Natural killer cell treated with Interleukin-12 subunit alpha and Interleukin-12 subunit beta and Interleukin-15 and Interleukin-18, amount 100 ng/mL, for 72 hours (primary cell): Measurements from ENCODE around the gene SPTBN5. TPM values are rescaled to one million over a fixed set of nuclear protein-coding genes. Genes with fewer than 3 reads are reported as not detected.

Source experiments
- ATAC-seq, 2 donors: fragments of 150-1000 bp; cut with Tn5 transposase in 1 of 2; sonication (Bioruptor Pico), chemical (Tn5 transposase) in 1 of 2; 2 replicates each; pipeline ENCODE4 v1.10.0; 2021
- DNase-seq: peaks from one replicate; pipeline ENCODE4 v3.0.0; 2022; ENCODE audit warnings: low spot score
- H3K27ac Mint-ChIP-seq, 2 donors: 1 replicate in 1 of 2; 2 replicates in 1 of 2; pipeline ENCODE4 v1.8.0; 2022; ENCODE audit warnings: mixed read lengths in 2 of 2, mild to moderate bottlenecking in 1 of 2, moderate library complexity in 1 of 2
- H3K27me3 Mint-ChIP-seq, 2 donors: 1 replicate in 1 of 2; 2 replicates in 1 of 2; pipeline ENCODE4 v1.8.0; 2022; ENCODE audit warnings: mixed read lengths in 2 of 2
- H3K36me3 Mint-ChIP-seq: one replicate; pipeline ENCODE4 v1.8.0; 2022; ENCODE audit warnings: mixed read lengths
- H3K4me1 Mint-ChIP-seq, 2 donors: 1 replicate in 1 of 2; 2 replicates in 1 of 2; pipeline ENCODE4 v1.8.0; 2022; ENCODE audit warnings: low read depth in 2 of 2, mixed read lengths in 2 of 2, mild to moderate bottlenecking in 1 of 2
- H3K4me3 Mint-ChIP-seq: one replicate; pipeline ENCODE4 v1.8.0; 2022; ENCODE audit warnings: mixed read lengths
- H3K9me3 Mint-ChIP-seq: 2 replicates; pipeline ENCODE4 v1.8.0; 2022; ENCODE audit warnings: mixed read lengths
- total RNA-seq, 2 donors: library from RNA; stranded (reverse); gene quantifications; one replicate each; pipeline ENCODE4 v1.2.3, GENCODE V29; 2022

The SPTBN5 gene
- total RNA-seq, 2 donors from 2014 or later: 1.1 to 2.4 TPM

GRCh38 chr15:41892621-41893421 is 1.0 kb downstream of the SPTBN5 start:
- Mint-ChIP-seq H3K4me3 (no peak overlapping the region), H3K27me3 (no peaks in the 10 kb centered on the region), H3K36me3 (no peaks in the 10 kb centered on the region), H3K4me1 (peaks cover 24% of the 10 kb centered on the region in 2 donors), H3K9me3 (no peaks in the 10 kb centered on the region), H3K27ac (peak overlapping the region in 1 of 2 donors; percentile 57)
- DNase-seq (no peak), ATAC-seq (no peak)

GRCh38 chr15:41891946-41892345 is 1.9 kb downstream of the SPTBN5 start:
- Mint-ChIP-seq H3K36me3 (no peaks in the 10 kb centered on the region), H3K9me3 (no peaks in the 10 kb centered on the region), H3K4me3 (no peak overlapping the region), H3K27me3 (no peaks in the 10 kb centered on the region), H3K4me1 (peaks cover 24 to 27% of the 10 kb centered on the region in 2 donors), H3K27ac (peak overlapping the region in 1 of 2 donors; percentile 57)
- no peak for DNase-seq
- no peak for ATAC-seq

DNA sequence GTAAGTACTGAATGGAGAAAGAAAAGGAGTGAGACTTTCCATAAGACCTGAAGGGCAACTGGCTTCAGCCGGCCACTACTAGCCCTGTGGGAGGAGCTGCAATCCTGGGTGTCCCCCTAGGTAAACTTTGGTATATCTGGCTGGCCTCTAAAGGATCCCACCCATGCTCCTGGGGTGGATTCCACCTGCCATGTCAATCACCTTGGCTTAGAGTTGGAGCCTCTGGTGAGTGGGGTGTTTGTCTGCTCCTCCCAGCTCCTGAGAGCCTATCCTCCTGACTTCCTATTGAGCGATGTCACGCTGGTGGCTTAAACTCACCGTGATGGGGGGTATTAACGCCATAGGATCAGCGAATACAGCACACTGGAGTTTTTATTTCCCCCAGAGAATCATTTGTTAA is 2.6 kb downstream of the SPTBN5 start:
- no peak overlapping the region for H3K27ac Mint-ChIP-seq
- DNase-seq: no peak
- peaks cover 24 to 27% of the 10 kb centered on the region in 2 donors for H3K4me1 Mint-ChIP-seq
- no peak overlapping the region for H3K4me3 Mint-ChIP-seq
- no peaks in the 10 kb centered on the region for H3K27me3 Mint-ChIP-seq
- H3K9me3 Mint-ChIP-seq: no peaks in the 10 kb centered on the region
- no peak for ATAC-seq
- H3K36me3 Mint-ChIP-seq: no peaks in the 10 kb centered on the region

GRCh38 chr15:41890050-41890690 is 3.7 kb downstream of the SPTBN5 start:
- no peak for ATAC-seq
- Mint-ChIP-seq H3K36me3 (no peaks in the 10 kb centered on the region), H3K4me1 (peaks cover 19 to 23% of the 10 kb centered on the region in 2 donors), H3K27ac (no peak overlapping the region), H3K27me3 (no peaks in the 10 kb centered on the region), H3K9me3 (no peaks in the 10 kb centered on the region), H3K4me3 (no peak overlapping the region)
- no peak for DNase-seq

DNA sequence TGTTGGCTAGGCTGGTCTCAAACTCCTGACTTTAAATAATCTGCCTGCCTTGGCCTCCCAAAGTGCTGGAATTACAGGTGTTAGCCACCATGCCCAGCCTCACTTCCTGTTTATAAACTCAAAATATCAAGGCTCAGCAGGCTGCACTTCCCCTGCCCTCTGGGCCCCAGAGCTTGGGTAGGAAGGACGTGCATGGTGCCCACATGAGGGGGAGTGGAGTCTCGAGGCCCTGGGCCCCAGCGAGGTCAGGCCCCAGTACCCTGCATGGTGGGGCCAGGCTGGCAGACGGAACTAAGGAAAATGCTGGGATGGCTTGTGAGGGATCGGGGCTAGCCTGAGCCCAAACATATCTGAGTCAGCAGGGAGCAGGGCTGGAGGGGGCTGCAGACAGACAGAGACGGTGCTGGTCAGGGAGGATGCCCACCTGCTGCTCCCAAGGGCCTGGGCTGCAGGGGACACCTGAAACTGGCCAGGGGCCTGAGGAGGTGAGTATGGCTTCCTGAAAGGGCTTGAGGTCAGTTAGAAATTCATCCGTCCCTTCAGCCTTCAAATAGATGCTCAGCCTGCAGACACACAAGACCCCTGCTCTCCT is 5.1 kb downstream of the SPTBN5 start:
- peaks cover 12 to 19% of the 10 kb centered on the region in 2 donors for H3K4me1 Mint-ChIP-seq
- H3K27me3 Mint-ChIP-seq: no peaks in the 10 kb centered on the region
- no peak overlapping the region for H3K4me3 Mint-ChIP-seq
- no peaks in the 10 kb centered on the region for H3K36me3 Mint-ChIP-seq
- DNase-seq (no peak), ATAC-seq (no peak)
- peak overlapping the region; percentile 33 to 75 for H3K27ac Mint-ChIP-seq
- H3K9me3 Mint-ChIP-seq: no peaks in the 10 kb centered on the region

- Mint-ChIP-seq H3K27me3 (no peaks in the 10 kb centered on the region), H3K4me3 (no peak overlapping the region), H3K27ac (no peak overlapping the region), H3K9me3 (no peaks in the 10 kb centered on the region), H3K4me1 (peaks cover 12 to 19% of the 10 kb centered on the region in 2 donors), H3K36me3 (no peaks in the 10 kb centered on the region)
- DNase-seq (no peak), ATAC-seq (no peak)
Observed at GRCh38 chr15:41887893-41888292, 6.0 kb downstream of the SPTBN5 start.

- no peak for DNase-seq
- no peak overlapping the region for H3K27ac Mint-ChIP-seq
- H3K36me3 Mint-ChIP-seq: no peaks in the 10 kb centered on the region
- H3K4me1 Mint-ChIP-seq: peaks cover 7 to 16% of the 10 kb centered on the region in 2 donors
- H3K27me3 Mint-ChIP-seq: no peaks in the 10 kb centered on the region
- no peak for ATAC-seq
- no peaks in the 10 kb centered on the region for H3K9me3 Mint-ChIP-seq
- H3K4me3 Mint-ChIP-seq: no peak overlapping the region
Observed at GRCh38 chr15:41887161-41887560, 6.7 kb downstream of the SPTBN5 start.

GRCh38 chr15:41886741-41887140 is 7.1 kb downstream of the SPTBN5 start:
- Mint-ChIP-seq H3K36me3 (no peaks in the 10 kb centered on the region), H3K4me1 (peaks cover 7 to 16% of the 10 kb centered on the region in 2 donors), H3K27ac (no peak overlapping the region), H3K4me3 (no peak overlapping the region), H3K9me3 (no peaks in the 10 kb centered on the region), H3K27me3 (no peaks in the 10 kb centered on the region)
- ATAC-seq (no peak), DNase-seq (no peak)

- ATAC-seq: no peak
- Mint-ChIP-seq H3K4me1 (peaks cover 13 to 23% of the 10 kb centered on the region in 2 donors), H3K27ac (no peak overlapping the region), H3K27me3 (peaks cover 7% of the 10 kb centered on the region in 2 donors), H3K4me3 (no peak overlapping the region), H3K9me3 (no peaks in the 10 kb centered on the region), H3K36me3 (no peaks in the 10 kb centered on the region)
- DNase-seq: no peak
Observed at GRCh38 chr15:41885841-41886240, 8.0 kb downstream of the SPTBN5 start.

- H3K4me1 Mint-ChIP-seq: peaks cover 13 to 27% of the 10 kb centered on the region in 2 donors
- H3K27ac Mint-ChIP-seq: no peak overlapping the region
- no peak overlapping the region for H3K4me3 Mint-ChIP-seq
- DNase-seq (no peak), ATAC-seq (no peak)
- H3K9me3 Mint-ChIP-seq: no peaks in the 10 kb centered on the region
- H3K36me3 Mint-ChIP-seq: no peaks in the 10 kb centered on the region
- peaks cover 11 to 12% of the 10 kb centered on the region in 2 donors for H3K27me3 Mint-ChIP-seq
Observed at GRCh38 chr15:41885321-41885720, 8.5 kb downstream of the SPTBN5 start.

- ATAC-seq (no peak), DNase-seq (no peak)
- Mint-ChIP-seq H3K4me3 (no peak overlapping the region), H3K27ac (no peak overlapping the region), H3K27me3 (peaks cover 11 to 12% of the 10 kb centered on the region in 2 donors), H3K36me3 (no peaks in the 10 kb centered on the region), H3K4me1 (peaks cover 13 to 27% of the 10 kb centered on the region in 2 donors), H3K9me3 (no peaks in the 10 kb centered on the region)
Observed at GRCh38 chr15:41884458-41884857, 9.4 kb downstream of the SPTBN5 start.

GRCh38 chr15:41883484-41883825 is 10.4 kb downstream of the SPTBN5 start:
- ATAC-seq (no peak), DNase-seq (no peak)
- Mint-ChIP-seq H3K4me1 (peaks cover 8 to 20% of the 10 kb centered on the region in 2 donors), H3K36me3 (no peaks in the 10 kb centered on the region), H3K4me3 (no peak overlapping the region), H3K9me3 (no peaks in the 10 kb centered on the region), H3K27ac (no peak overlapping the region), H3K27me3 (peaks cover 11 to 12% of the 10 kb centered on the region in 2 donors)

- H3K4me1 Mint-ChIP-seq: peaks cover 6 to 15% of the 10 kb centered on the region in 2 donors
- ATAC-seq (no peak), DNase-seq (no peak)
- no peaks in the 10 kb centered on the region for H3K9me3 Mint-ChIP-seq
- no peak overlapping the region for H3K4me3 Mint-ChIP-seq
- H3K27ac Mint-ChIP-seq: no peak overlapping the region
- peaks cover 11 to 12% of the 10 kb centered on the region in 2 donors for H3K27me3 Mint-ChIP-seq
- H3K36me3 Mint-ChIP-seq: no peaks in the 10 kb centered on the region
Observed at GRCh38 chr15:41882689-41883483, 11.0 kb downstream of the SPTBN5 start.
